ENCODE measurements around the gene COX6B2.

Gene COX6B2

DNA sequence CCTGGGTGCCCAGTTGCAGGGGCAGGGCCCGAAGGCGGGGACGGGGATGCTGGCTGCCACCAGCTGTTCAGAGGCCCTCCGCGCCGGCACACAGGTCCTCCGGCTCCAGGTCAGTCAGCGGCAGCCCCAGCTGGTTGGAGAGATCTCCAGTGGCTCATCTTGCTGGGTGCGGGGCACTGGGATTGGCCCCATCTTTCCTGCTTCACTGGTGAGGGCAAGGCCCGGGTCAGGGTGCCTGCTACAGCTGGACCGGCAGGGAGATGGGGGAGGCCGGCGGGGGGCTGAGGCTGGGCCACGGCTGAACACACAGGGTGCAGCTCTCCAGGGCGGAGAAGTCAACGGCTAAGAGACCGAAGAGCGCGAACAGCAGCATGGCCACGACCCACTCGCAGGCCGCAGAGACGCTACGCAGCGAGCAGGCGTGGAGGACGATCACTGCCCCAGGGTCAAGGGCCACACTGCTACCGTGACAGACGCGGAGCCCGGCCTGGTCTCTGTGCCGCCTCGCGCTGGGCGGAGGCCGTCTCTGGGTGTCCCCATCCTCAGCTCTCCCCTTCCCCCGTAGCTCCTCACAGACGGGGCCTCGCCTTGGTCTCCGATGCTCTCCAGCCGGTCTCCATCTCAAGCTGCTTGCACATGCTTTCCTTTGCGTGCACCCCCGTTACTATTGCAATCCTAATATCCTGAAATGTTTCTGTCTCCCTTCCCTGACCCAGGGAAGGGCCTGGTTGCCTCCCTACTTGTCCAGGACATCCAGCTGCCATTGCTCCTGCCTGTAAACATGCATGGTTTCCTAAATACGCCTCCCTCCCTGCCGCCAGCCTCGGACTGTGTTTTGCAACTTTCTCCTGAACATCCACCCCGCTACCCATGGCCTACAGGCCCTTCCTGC lies 41.7 kb downstream of the COX6B2 start:
- FAIRE-seq (no peak), DNase-seq (ENCODE audit: low spot score) (no peak)

- FAIRE-seq: no peak
- no peak for DNase-seq (ENCODE audit: low spot score)
Observed at GRCh38 chr19:55311797-55312196, 42.7 kb downstream of the COX6B2 start.

- no peak for DNase-seq (ENCODE audit: low spot score)
- FAIRE-seq: no peak
Observed at GRCh38 chr19:55311397-55311796, 43.1 kb downstream of the COX6B2 start.

DNA sequence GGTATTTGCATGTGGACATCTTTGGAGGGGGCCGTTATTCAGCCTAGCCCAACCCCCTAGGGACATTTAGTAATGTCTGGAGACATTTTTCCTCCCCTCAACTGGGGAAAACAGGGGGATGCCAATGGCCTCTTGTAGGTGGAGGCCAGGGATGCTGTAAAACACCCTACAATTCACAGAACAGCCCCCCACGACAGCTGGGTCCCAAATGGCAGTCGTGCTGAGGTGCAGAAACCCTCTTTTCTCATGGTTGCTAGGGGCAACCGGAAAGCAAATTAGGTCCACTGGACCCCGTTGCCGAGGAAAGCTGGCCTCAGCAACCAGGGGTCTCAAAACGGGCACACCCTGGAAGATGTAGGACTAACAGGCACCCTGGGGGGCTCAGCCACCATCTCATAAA lies 44.0 kb downstream of the COX6B2 start:
- FAIRE-seq (no peak), DNase-seq (ENCODE audit: low spot score) (no peak)

DNA sequence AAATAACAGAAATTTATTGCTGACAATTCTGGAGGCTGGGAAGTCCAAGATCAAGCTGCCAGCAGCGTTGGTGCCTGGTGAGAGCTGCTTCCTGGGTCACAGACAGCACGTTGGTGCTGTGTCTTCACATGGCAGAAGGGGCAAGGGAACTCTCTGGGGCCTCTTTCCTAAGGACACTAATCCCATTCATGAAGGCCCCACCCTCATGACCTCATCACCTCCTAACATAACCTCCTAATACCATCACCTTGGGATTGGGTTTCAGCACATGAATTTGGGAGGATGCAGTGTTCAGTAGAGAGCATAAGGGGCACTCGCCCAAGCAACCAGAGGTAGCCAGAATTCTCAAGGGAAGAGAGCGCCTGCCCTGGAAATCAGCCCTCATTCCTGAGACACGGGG lies 45.1 kb downstream of the COX6B2 start:
- FAIRE-seq: no peak
- DNase-seq (ENCODE audit: low spot score): no peak

DNA sequence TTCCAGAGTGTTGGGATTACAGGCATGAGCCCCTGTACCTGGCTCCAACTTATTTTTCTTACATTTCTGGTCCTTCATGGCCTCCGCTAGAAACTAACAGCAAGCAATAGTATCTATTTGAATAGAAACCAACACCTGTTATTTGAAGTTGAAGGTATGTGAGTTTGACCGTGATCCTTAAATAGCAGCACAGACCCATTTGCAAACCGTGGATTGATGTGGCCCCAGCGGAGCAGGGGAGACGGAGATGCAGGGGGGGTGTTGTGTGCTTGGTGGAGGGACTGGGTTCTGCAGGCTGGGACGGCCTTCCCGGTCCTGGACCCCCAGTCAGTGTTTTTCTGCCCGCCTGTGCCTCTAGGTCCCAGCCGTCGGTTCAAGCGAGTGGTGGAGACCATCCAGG lies 46.2 kb downstream of the COX6B2 start:
- no peak for FAIRE-seq
- DNase-seq (ENCODE audit: low spot score): no peak

GRCh38 chr19:55306712-55307111 lies 47.8 kb downstream of the COX6B2 start:
- no peak for DNase-seq (ENCODE audit: low spot score)
- no peak for FAIRE-seq

DNA sequence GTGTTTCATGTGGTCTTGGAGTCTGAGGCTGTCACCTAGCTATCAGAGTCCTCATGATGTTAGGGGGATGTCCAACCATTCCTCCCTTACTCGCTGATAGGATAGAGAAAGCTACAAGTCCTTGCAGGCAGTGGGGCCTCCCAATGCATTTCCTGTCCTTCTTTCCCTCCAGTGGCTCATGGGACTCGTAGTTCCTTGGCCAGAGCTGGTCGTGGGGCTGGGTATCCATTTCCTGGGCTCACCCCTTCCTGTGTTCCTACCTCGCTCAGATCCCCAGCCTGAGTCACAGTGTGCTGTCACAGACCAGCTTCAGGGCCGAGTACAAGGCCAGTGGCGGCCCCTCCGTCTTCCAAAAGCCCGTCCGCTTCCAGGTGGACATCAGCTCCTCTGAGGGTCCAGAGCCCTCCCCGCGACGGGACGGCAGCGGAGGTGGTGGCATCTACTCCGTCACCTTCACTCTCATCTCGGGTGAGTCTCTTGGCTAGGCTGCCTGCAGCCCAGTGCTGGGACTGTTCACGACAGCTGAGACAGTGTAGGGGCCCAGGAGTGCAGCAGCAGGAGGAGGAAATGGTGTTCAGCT lies 48.4 kb downstream of the COX6B2 start:
- DNase-seq (ENCODE audit: low spot score): no peak
- FAIRE-seq: no peak

GRCh38 chr19:55305491-55305890 lies 49.0 kb downstream of the COX6B2 start:
- DNase-seq (ENCODE audit: low spot score): peak; percentile 48
- no peak for FAIRE-seq

GRCh38 chr19:55304980-55305379 lies 49.5 kb downstream of the COX6B2 start:
- FAIRE-seq (no peak), DNase-seq (ENCODE audit: low spot score) (no peak)

DNA sequence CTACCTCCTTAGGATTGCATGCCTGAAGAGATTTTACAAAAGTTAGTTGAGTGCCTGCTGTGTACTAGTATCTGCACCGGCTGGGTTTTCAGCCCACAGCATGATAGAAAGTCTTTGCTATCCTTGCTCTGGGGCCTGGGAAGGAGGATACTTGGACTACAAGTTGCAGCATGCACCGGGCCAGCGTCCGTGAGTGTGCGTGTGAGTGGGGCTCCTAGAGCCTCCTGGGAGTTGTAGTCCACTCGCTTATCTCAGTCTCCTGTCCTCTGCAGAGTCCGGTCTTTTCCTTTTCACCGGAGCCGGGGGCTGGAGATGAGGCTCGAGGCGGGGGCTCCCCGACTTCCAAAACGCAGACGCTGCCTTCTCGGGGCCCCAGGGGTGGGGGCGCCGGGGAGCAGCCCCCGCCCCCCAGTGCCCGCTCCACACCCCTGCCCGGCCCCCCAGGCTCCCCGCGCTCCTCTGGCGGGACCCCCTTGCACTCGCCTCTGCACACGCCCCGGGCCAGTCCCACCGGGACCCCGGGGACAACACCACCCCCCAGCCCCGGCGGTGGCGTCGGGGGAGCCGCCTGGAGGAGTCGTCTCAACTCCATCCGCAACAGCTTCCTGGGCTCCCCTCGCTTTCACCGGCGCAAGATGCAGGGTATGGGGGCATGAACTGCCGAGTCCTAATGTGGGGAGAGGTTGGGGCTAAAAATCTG lies 50.1 kb downstream of the COX6B2 start:
- DNase-seq (ENCODE audit: low spot score): peak; percentile 45

GRCh38 chr19:55303477-55303876 lies 51.0 kb downstream of the COX6B2 start:
- DNase-seq (ENCODE audit: low spot score) (no peak), FAIRE-seq (no peak)

More for the DNA sequence above, 50.1 kb downstream of the COX6B2 start:
- FAIRE-seq: no peak

DNA sequence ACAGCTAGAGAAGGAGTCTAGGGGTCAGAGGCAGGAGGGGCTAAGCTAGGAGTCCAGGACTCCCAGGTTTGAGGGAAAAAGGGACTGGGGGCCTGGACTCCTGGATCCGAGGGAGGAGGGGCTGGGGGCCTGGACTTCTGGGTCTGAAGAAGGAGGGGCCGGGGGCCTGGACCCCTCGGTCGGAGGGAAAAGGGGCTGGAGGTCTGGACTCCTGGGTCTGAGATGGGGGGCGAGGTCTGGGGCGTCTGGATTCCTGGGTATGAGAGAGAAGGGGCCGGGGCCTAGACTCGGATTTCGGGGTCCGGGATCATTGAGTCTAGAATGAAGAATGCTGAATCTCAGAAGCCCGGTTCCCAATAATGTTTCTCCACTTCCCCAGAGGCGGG lies 52.2 kb downstream of the COX6B2 start:
- no peak for FAIRE-seq
- no peak for DNase-seq (ENCODE audit: low spot score)

- FAIRE-seq (peak; percentile 70), DNase-seq (ENCODE audit: low spot score) (peak; percentile 88)
Observed at GRCh38 chr19:55301459-55302317, 52.8 kb downstream of the COX6B2 start.

GRCh38 chr19:55300886-55301458 lies 53.5 kb downstream of the COX6B2 start:
- FAIRE-seq (no peak), DNase-seq (ENCODE audit: low spot score) (no peak)

DNA sequence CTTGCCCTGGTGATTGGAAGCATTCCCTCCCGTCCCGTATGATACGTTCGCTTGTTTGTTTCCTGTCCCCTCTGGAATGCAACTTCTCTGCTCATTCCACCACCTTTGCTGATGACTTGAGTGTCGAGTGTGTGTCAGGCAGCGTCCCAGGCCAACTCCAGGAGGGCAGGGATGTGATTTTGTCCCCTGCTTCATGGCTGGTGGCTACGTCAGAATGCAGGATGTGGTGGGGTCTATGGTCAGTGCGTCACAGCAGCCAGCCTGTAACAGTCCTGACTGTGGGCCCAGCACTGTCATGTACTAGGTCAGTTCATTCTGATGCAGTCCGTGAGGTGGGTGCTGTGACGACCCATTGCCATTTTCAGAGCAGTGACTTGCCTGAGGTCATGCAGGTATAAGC lies 54.5 kb downstream of the COX6B2 start:
- DNase-seq (ENCODE audit: low spot score): no peak

More for the DNA sequence above, 54.5 kb downstream of the COX6B2 start:
- no peak for FAIRE-seq

Measured in urothelium cell line (cell line).